Measurements from ENCODE around the gene SLC23A3.
A peak's percentile ranks its signal among the peaks of the same experiment; 100 is the strongest.

Gene SLC23A3

DNA sequence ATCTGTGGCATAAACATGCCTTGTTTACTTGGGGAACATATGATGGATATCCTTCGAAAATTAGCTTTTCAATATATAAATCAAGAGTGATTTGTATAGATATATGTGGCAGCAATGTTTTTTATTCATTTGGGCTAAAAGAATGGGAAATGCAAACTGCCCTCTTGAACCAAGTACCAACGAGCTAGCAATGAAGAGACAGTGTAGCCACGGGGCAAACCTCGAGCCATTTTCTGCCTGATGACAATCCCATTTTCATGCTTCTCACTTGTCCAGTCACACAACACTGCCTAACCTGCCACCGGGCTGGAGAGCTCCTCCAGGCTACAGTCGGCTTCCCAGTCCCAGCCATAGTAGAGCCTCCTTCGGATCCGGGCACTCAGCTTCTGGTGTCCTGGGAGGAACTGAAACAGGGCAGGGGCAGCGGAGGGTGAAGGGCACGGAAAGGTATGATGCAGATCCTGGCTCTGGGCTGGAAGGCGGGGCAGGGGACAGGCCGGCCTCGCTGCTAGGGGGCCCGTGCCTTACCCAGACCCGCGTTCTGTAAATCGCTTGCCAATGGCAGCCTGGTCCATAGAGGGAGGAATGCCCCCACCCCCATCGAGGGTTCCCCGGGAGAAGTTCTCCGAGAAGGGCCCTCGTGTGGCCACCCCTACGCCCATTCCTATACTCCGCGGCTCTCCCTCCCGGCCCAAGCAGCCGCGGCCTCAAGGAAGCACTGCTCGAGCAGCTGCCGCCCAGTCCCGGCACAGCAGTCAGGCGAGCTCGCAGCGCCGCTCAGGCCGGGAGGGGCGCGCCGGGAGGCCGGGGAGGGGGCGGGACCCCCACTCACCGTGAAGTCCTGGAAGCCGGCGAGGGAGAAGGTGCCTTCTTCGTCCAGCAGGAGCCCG is 6.3 kb upstream of the SLC23A3 start:
- no peak for DNase-seq

DNA sequence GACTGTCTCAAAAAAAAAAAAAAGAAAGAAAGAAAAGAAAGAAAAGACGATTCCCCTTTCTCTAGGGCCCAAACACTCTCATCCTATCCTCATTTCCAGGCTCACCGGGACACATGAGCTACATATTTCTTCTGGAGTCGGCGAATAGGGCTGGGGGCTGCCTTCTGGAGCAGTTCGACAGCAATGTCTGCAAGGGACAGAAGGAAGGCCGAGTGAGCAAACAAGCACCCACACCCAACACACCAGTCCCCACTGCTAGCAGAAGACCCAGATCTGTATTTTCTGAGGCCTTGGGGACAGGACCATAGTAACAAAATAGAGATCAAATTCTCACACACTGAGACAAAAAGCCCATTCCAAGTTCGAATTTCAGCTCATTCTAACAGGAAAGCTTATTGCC is 5.7 kb upstream of the SLC23A3 start:
- DNase-seq: no peak

DNA sequence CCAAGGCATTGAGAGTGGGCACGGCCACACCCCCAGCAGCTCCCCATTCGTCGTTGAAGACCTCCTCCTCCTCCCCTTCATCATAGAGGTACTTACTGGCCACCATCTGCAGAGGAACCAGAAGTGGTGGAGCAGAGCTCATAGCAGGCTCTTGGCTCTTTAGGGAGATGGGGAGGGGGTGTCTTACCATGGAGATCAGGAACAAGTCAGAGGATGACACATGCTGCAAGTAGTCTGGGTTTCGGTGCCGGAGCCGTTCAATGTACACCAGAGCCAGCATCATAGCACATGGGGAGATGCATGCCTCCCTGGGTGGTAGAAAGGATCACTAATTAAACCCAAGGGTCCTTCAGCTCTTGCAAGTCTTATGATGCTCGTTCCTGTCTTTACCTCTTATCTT is 5.0 kb upstream of the SLC23A3 start:
- DNase-seq: no peak

GRCh38 chr2:219174146-219174545 is 4.3 kb upstream of the SLC23A3 start:
- no peak for DNase-seq

DNA sequence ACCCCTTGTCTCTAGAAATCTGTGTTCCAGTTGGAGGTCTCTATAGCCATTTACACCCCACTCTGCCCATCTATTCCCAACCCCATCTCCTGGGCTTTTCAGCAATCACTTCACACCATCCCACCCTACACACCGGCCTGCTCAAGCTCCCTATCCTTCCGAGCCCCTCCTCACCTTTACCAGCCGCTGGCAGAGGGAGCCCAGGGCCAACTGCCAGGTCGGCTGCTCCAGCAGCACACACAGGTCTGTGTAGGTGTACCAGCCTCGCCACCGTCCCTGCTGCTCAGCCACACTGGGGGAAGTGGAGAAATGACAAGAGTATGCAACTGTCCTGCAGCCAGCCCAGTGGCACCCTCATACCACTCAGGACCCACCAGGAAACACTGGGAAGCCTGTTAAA is 3.3 kb upstream of the SLC23A3 start:
- DNase-seq: no peak

DNA sequence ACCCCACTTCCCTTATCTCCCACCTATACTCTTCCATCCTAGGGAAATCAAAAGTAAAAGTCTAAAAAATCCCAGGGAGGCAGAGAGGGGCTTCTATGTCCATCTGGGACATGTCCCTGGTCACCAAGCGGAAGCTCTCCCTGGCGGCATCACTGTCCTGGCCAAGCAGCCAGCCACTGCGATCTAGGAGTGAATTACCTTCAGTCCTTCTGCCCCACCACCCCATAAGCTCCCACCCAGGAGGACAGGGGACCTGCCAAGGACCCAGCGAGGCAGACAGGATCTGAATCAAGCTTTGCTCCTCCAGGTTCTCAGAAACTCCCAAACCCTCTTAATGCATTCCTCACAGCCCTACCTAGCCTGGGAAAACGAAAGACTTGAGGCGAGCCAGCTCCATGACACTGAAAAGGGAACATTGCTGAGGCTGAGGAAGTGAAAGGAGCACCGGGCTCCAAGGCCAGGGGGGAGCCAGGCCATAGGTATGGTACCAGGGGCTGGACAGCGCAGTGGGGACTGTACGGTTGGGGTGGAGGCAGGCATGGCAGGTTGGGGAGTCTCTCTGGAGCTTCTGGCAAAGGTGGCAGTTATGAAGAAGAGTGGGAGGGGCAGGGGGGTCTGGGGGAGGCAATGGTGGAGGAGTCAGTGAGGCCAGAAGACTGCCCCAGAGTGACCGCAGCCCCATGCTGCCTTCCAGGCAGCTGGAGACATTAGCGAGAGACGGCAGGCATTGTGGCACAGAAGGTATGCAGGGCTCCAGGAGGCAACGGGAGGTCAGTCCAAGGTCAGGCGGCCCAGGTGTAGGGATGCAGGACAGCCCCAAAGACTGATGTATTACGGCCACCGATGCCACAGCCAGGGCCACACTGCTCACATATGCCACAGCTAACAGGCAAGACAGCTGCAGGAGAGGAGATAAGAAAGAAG is 2.7 kb upstream of the SLC23A3 start:
- DNase-seq: no peak

DNA sequence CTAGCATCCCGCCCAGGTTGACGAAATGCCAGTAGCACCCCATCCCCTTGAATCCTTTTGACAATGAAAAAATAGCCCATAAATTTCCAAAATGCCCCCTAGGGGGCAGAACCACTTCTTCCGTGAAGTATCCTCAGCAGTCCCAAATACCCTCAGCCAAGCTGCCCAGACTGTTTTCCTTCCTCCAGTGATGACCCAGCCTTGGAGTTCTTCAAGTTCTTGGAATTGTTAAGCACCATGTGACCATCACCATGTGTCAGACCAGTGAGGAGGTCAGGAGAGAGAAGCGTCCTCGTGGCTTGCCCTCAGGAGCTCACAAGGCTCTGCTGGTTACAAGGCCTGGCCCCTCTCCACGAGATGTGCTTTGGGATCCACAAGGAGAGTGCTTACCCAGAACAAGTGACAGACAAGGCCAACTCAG is 1.4 kb upstream of the SLC23A3 start:
- peak; percentile 13 for DNase-seq

GRCh38 chr2:219168932-219169331 is 897 bp downstream of the SLC23A3 start:
- DNase-seq: no peak

DNA sequence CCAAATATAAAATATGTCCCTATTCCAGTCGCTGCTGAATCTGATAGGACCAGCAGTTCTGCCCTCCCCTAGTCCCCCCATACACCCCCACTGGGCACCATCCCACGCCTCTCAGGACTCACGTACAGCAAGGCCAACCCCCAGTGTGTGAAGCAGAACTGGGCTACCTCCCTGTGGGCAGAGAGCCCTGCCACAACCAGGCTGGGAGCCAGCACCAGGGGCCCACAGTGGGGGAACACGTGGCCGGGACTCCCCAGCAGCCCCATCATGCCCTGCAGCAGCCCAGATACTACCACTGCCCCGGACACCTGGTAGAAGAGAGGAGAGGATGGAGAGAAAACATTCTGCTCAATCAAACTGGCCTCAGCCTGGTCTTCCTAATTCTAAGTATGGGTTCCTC is 1.3 kb downstream of the SLC23A3 start:
- no peak for DNase-seq

DNA sequence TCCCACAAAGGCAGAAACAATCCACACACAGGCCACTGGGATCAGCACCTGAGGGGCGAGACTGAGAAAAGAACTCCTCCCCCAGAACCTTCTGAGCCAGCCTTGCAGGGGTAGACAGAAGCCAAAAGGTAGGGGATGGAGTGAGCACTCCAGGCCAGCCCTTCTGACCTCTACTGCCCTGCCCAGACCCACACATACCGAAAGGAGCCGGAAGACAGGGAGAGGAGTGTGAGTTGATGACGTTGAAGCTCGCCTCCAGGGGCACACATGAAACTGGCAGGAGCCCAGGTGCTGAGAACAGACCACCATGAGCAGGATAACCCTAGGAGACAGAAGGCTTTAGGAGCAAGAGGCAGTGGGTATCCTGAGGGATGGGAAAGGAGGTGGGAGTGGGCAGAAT is 1.8 kb downstream of the SLC23A3 start:
- no peak for DNase-seq

- DNase-seq: no peak
Observed at GRCh38 chr2:219165058-219165911, 4.5 kb downstream of the SLC23A3 start.

GRCh38 chr2:219163156-219163555 is 6.7 kb downstream of the SLC23A3 start:
- no peak for DNase-seq

DNA sequence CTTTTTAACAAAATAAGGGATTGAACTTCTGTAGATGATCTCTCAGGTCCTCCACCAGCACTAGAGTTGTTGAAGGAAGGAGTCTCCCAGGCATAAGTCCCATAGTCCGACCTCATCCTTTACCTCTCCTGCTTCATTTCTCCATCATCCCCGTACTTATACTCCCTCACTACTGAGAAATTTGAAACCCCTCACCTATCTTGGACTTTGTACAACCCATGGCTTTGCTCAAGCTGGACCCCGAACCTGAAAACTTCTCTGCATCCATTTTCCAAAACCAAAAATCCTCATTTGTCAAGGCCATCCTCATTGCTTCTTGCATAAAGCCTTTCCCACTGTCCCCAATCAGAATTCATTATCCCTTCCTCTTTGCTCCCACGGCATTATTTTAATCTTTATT is 8.7 kb downstream of the SLC23A3 start:
- no peak for DNase-seq

GRCh38 chr2:219160186-219161017 is 9.4 kb downstream of the SLC23A3 start, which contains the start of gene NHEJ1:
Gene NHEJ1, minus strand, starts transcription at chr2:219160815. Its CDS starts 2,453 bp downstream, at chr2:219158362.
- DNase-seq: peak; percentile 60

DNA sequence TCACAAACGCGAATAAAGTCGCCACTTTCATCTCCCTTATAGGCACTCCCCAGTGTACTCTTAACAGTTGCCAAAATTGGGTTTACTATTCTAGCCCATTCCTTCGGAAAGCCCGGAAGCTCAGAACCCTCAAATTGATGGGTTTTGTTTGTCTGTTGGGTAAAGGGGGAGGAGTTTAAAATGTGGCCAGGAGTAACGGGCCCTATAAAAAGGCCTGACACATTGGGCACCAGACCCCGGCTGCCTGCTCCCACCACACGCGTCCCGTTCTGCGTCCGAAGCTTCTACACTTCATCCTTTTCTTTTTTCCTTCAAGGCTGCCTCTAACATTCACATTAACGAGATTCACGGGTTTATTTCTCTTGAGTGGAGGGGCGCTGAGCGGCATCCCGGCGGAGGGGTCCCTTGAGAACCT is 10.1 kb downstream of the SLC23A3 start:
- DNase-seq: no peak

GRCh38 chr2:219158586-219158985 is 11.2 kb downstream of the SLC23A3 start:
- DNase-seq: no peak

DNA sequence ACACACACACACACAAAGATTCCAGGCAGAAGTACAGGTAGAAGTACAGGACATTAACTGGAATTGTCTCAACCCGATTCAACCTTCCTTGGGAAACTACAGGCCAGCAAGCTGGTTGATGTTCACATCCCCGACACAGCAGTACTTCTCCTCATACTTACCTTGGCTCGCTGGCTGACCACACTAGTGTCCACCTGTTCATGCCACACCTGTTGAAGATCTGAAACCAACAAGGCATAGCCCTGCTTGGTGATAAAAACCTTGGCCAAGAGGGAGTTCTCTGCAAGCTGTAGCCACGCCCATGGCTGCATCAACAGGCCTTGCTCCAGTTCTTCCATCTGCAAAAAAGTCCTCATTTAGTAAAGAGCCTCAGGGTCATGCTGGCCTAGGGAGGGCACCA is 11.8 kb downstream of the SLC23A3 start:
- no peak for DNase-seq

DNA sequence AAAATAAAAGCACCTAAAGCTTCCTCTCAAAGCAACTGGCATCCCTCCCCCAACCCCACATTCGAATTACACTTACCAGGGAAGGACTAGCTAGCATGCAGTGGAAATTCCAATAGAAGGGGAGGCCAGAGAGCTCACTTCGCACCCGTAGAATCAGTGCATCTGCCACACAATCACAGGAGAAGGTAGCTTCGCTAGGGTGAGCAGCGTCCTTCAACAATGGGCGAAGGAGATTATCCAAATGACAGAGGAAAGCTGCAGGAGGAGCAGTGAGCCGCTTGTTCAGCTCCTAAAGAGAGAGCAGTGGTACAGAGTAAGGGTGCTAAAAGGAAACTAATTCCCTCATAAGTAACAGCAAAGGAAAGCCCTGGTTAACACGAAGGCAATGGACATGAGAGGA is 12.4 kb downstream of the SLC23A3 start:
- no peak for DNase-seq

GRCh38 chr2:219155054-219155644 is 14.7 kb downstream of the SLC23A3 start:
- DNase-seq: peak; percentile 66

DNA sequence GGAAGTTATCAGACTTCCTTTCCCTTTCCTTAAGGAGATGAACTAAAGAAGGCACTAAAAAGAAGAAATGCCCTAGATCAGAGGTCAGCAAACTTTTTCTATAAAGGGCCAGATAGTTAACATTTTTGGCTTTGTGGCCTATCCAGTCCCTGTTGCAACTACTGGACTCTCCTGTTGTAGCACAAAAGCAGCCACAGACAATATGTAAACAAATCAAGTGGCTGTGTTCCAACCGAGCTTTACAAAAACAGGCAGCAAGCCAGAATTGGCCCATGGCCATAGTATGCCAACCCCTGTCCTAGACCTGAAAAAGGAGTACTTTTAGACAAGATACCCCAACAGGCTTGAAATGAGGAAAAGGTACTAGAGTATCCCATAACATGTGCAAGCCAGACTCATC is 20.2 kb downstream of the SLC23A3 start:
- DNase-seq: peak; percentile 52

- no peak for DNase-seq
Observed at GRCh38 chr2:219142329-219142728, 27.5 kb downstream of the SLC23A3 start.

All from SHP77 treated with DMSO at 0.1 percent for 48 hours (cell line).